ENCODE results near the gene MTFP1.

DNA sequence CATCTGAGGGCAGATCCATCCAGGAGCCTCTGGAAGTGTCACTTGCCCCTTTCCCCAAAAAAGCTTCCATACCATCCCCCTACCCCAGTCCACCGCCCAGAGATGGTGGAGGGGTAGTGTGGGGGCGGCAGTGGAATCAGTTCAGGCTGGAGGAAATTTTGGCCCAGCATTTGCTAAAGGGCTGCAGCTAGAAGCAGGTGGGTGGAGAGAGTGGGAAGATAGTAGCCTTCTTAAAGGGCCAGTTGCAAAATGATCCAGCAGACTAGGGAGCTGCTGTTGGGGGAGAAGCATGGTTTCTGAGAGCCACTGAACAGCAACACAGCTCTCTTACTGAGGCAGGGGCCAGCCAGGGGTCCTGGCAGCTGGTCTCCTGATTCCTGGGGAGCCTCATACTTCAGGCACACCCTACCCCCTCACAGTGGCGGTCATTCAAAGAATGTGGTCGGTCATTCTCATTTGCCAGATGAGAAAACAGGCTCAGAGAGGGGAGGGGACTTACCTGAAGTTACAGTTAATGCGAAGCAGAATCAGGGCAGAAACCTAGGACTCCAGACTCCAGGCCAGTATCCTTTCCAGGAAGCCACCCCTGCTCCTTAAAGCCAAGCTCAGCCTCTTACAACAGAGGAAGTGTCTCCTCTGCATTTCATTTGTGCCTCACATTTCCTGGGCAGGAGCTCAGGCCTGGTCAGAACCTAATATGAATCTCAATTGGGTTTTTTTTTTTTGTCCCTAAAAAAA, 23.4 kb upstream of the MTFP1 start:
- no peak for TF ChIP-seq FOXJ3 (CRISPR knock-in tag; IDR thresholded peaks at IDR 0.05)
- TF ChIP-seq RNF2 (IDR thresholded peaks at IDR 0.05) = no peak
- TF ChIP-seq ATF7 (IDR thresholded peaks at IDR 0.05) = no peak
- TF ChIP-seq, protein P1, sequence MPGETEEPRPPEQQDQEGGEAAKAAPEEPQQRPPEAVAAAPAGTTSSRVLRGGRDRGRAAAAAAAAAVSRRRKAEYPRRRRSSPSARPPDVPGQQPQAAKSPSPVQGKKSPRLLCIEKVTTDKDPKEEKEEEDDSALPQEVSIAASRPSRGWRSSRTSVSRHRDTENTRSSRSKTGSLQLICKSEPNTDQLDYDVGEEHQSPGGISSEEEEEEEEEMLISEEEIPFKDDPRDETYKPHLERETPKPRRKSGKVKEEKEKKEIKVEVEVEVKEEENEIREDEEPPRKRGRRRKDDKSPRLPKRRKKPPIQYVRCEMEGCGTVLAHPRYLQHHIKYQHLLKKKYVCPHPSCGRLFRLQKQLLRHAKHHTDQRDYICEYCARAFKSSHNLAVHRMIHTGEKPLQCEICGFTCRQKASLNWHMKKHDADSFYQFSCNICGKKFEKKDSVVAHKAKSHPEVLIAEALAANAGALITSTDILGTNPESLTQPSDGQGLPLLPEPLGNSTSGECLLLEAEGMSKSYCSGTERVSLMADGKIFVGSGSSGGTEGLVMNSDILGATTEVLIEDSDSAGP (CRISPR knock-in tag; IDR thresholded peaks at IDR 0.05) = peak; percentile 85
- TF ChIP-seq, protein P2, sequence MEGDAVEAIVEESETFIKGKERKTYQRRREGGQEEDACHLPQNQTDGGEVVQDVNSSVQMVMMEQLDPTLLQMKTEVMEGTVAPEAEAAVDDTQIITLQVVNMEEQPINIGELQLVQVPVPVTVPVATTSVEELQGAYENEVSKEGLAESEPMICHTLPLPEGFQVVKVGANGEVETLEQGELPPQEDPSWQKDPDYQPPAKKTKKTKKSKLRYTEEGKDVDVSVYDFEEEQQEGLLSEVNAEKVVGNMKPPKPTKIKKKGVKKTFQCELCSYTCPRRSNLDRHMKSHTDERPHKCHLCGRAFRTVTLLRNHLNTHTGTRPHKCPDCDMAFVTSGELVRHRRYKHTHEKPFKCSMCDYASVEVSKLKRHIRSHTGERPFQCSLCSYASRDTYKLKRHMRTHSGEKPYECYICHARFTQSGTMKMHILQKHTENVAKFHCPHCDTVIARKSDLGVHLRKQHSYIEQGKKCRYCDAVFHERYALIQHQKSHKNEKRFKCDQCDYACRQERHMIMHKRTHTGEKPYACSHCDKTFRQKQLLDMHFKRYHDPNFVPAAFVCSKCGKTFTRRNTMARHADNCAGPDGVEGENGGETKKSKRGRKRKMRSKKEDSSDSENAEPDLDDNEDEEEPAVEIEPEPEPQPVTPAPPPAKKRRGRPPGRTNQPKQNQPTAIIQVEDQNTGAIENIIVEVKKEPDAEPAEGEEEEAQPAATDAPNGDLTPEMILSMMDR (IDR thresholded peaks at IDR 0.05 in 2 of 3, conservative IDR thresholded peaks at IDR 0.05 in 1 of 3; ENCODE audit: insufficient read depth in 2 of 3, low read depth in 1 of 3, low read length in 3 of 3) = no peak
- no peak for TF ChIP-seq HDAC2 (IDR thresholded peaks at IDR 0.05)
- TF ChIP-seq KAT2B (IDR thresholded peaks at IDR 0.05; ENCODE audit: low read depth, low read length) = no peak
- no peak for TF ChIP-seq XRCC4 (IDR thresholded peaks at IDR 0.05; ENCODE audit: extremely low read depth, insufficient read depth, insufficient read length)
- no peak for TF ChIP-seq GABPA (tag; conservative IDR thresholded peaks at IDR 0.05; ENCODE audit: low read depth)
